Cardiac septum (tissue), 1 donor: ENCODE measurements around the gene HOXB4. TPM values are rescaled to one million over a fixed set of nuclear protein-coding genes. Genes with fewer than 3 reads are reported as not detected.

Experiments
- DNase-seq: peaks from one replicate; pipeline ENCODE4 v3.0.0-alpha.2; 2020; ENCODE audit warnings: low spot score
- intact Hi-C: fragments of 100-400 bp; cut with DNase I; formaldehyde crosslinking; loops from one replicate; pipeline ENCODE4 v1.14.0; 2022
- total RNA-seq: library from RNA; stranded (reverse); fragmentation: NEBNext Ultra II Directional; extraction: Animal tissue kit (Norgen Biotek cat#: 25700); gene quantifications from one replicate; pipeline ENCODE4 v1.2.1, GENCODE V29; 2021
- donor health status: DM: no; HTN: no; CAD: no.

Gene HOXB4
- total RNA-seq, 1 donor from 2014 or later, result 1.6 TPM

- no peak for DNase-seq
- intact Hi-C loops, result no loop called here
Observed at GRCh38 chr17:48566717-48567116, 11.4 kb downstream of the HOXB4 start.

- intact Hi-C loops, result no loop called here
- DNase-seq, result no peak
Observed at GRCh38 chr17:48565925-48566710, 12.0 kb downstream of the HOXB4 start.

GRCh38 chr17:48565022-48565554, 13.1 kb downstream of the HOXB4 start:
- no peak for DNase-seq
- intact Hi-C loops, result no loop called here

- no peak for DNase-seq
- intact Hi-C loops, result no loop called here
Observed at GRCh38 chr17:48564188-48565021, 13.7 kb downstream of the HOXB4 start.

- intact Hi-C loops, result no loop called here
- DNase-seq, result no peak
Observed at GRCh38 chr17:48563867-48564187, 14.3 kb downstream of the HOXB4 start.

GRCh38 chr17:48563385-48563838, 14.7 kb downstream of the HOXB4 start:
- DNase-seq, result no peak
- intact Hi-C loops, result no loop called here

- intact Hi-C loops, result no loop called here
- no peak for DNase-seq
Observed at GRCh38 chr17:48562934-48563333, 15.2 kb downstream of the HOXB4 start.

- DNase-seq, result no peak
- intact Hi-C loops, result no loop called here
Observed at GRCh38 chr17:48561884-48562810, 16.0 kb downstream of the HOXB4 start.

- intact Hi-C loops, result no loop called here
- DNase-seq, result no peak
Observed at GRCh38 chr17:48559840-48560817, 18.0 kb downstream of the HOXB4 start.

- intact Hi-C loops, result no loop called here
- DNase-seq, result no peak
Observed at GRCh38 chr17:48559122-48559839, 18.9 kb downstream of the HOXB4 start.

- intact Hi-C loops, result no loop called here
- no peak for DNase-seq
Observed at GRCh38 chr17:48558831-48559121, 19.4 kb downstream of the HOXB4 start.

GRCh38 chr17:48558057-48558830, 19.9 kb downstream of the HOXB4 start:
- DNase-seq, result no peak
- intact Hi-C loops, result no loop called here

- peak; percentile 6 for DNase-seq
- intact Hi-C loops, result no loop called here
Observed at GRCh38 chr17:48556576-48557401, 21.4 kb downstream of the HOXB4 start.

GRCh38 chr17:48556229-48556575, 21.9 kb downstream of the HOXB4 start:
- peak; percentile 55 for DNase-seq
- intact Hi-C loops, result no loop called here

- peak; percentile 43 for DNase-seq
- intact Hi-C loops, result no loop called here
Observed at GRCh38 chr17:48555258-48556228, 22.6 kb downstream of the HOXB4 start.
